SU-DHL-6 (cell line): ENCODE data around the gene AP1B1.

ENCODE experiments used
- EZH2phosphoT487 ChIP-seq: fragments of 200-600 bp; sonication (generic), shearing (Covaris generic); conservative IDR thresholded peaks from 2 replicates; pipeline ENCODE4 v1.6.1; 2018; ENCODE audit warnings: mild to moderate bottlenecking, antibody characterized with exemption, low read length, moderate library complexity, mixed read lengths
- TF ChIP-seq, protein P1 (sequence below): fragments of 200-600 bp; sonication (generic); IDR thresholded peaks from one replicate; pipeline ENCODE4 v1.5.1; 2017; ENCODE audit warnings: antibody characterized with exemption, mild to moderate bottlenecking, low read length, moderate library complexity; ENCODE audit not compliant: insufficient read depth, poor library complexity, severe bottlenecking

DNA sequence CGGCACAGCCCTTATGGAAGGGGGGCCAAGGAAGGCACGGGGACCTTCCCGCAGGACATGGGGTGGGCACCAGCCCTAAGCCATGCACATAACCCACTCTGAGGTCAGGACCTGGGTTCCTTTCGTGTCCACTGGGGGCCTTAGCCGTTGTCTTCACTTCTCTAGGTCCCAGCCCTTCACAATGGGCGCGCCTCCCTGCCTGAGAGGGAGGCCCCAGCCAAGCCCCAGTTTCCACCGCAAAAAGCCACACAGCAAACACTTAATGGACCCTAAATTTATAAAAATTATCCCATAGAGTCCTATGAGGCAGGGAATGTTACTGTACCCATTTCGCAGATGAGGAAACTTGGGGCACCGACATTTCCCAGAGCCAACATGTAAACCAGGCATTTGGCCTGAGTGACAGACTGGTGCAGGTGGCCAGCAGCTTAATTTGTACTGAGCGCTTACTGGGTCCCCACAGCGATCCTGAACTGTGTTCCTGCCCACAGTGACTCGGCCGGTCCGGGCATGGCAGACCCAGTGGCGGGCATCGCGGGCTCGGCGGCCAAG is 80.7 kb downstream of the AP1B1 start:
- TF ChIP-seq, protein P1, sequence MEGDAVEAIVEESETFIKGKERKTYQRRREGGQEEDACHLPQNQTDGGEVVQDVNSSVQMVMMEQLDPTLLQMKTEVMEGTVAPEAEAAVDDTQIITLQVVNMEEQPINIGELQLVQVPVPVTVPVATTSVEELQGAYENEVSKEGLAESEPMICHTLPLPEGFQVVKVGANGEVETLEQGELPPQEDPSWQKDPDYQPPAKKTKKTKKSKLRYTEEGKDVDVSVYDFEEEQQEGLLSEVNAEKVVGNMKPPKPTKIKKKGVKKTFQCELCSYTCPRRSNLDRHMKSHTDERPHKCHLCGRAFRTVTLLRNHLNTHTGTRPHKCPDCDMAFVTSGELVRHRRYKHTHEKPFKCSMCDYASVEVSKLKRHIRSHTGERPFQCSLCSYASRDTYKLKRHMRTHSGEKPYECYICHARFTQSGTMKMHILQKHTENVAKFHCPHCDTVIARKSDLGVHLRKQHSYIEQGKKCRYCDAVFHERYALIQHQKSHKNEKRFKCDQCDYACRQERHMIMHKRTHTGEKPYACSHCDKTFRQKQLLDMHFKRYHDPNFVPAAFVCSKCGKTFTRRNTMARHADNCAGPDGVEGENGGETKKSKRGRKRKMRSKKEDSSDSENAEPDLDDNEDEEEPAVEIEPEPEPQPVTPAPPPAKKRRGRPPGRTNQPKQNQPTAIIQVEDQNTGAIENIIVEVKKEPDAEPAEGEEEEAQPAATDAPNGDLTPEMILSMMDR, result no peak
- no peak for TF ChIP-seq EZH2phosphoT487
